ENCODE results near the gene OR6C4.
"Not testable (repeated sequence)": the region's sequence is repeated elsewhere in the genome, so short reads cannot be mapped to it uniquely, and the experiment has no call there.

OR6C4 gene

DNA sequence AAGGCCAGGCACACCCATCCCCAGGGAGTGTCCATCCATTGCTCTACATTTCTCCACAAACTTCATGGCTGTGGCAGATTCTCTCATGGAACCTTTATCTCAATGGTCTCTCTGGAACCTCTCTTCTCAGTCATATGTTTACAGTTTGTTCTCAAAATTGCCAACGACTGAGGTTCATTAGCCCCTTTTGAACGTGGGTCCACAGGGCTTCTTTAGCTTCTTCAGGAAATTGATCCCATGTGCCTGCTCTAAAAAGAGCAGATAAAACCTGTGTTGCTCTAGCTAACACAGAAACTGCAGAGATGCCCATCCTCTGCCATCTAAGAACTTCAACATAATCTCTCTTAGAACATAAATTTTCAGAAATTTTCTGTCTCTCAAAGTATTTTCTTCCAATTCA, at the start of gene OR6C4:
Gene OR6C4, plus strand, starts transcription at position 301 of the 400 bp plus-strand sequence. CDS start 1,625 bp downstream, outside the sequence.
- TF ChIP-seq CTCF (IDR thresholded peaks at IDR 0.05; ENCODE audit: control insufficient read depth, extremely low read depth, insufficient read depth), result no peak
- DNase-seq (ENCODE audit: low read depth), result no peak
- no peak within 1 kb of the TSS for H3K4me3 ChIP-seq (ENCODE audit: low read depth, low read length)

DNA sequence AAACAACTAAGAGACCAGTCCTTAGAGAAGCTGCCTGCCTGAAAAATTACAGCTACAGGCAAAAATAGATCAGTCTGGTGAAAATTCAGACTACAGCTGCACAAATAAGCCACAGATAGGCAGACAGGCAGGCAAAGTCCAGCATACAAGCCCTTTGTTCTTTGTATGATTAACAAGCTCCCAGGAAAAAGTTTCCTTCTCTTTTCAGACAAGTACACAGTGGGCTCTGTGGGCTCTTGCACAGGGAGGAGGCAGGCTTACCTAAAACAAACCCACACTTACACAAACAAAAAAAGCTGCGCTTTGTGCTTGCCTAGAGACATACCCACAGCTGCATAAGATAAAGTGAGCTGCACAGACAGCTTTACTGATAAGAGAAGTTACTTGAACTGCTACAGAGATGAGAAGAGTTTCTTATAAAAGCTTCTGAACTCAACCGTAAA, 49.6 kb upstream of the OR6C4 start:
- no peak overlapping the region for H3K4me3 ChIP-seq (ENCODE audit: low read depth, low read length)
- DNase-seq (ENCODE audit: low read depth), result no peak
- TF ChIP-seq CTCF (IDR thresholded peaks at IDR 0.05; ENCODE audit: control insufficient read depth, extremely low read depth, insufficient read depth), result no peak

DNA sequence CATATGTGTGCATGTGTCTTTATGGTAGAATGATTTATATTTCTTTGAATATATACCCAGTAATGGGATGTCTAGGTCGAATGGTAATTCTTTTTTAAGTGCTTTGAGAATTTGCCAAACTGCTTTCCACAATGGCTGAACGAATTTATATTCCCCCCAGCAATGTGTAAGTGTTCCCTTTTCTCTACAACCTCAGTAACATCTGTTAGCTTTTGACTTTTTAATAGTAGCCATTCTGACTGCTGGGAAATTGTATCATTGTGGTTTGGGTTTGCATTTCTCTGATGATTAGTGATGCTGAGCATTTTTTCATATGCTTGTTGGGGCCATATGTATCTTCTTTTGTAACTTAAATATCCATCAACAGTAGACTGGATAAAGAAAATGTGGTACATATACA, 47.8 kb upstream of the OR6C4 start:
- TF ChIP-seq CTCF (IDR thresholded peaks at IDR 0.05; ENCODE audit: control insufficient read depth, extremely low read depth, insufficient read depth), result no peak
- DNase-seq (ENCODE audit: low read depth), result no peak
- H3K4me3 ChIP-seq (ENCODE audit: low read depth, low read length), result no peak overlapping the region

GRCh38 chr12:55515696-55516095, 33.7 kb upstream of the OR6C4 start:
- no peak for DNase-seq (ENCODE audit: low read depth)
- TF ChIP-seq CTCF (IDR thresholded peaks at IDR 0.05; ENCODE audit: control insufficient read depth, extremely low read depth, insufficient read depth), result no peak
- no peak overlapping the region for H3K4me3 ChIP-seq (ENCODE audit: low read depth, low read length)

DNA sequence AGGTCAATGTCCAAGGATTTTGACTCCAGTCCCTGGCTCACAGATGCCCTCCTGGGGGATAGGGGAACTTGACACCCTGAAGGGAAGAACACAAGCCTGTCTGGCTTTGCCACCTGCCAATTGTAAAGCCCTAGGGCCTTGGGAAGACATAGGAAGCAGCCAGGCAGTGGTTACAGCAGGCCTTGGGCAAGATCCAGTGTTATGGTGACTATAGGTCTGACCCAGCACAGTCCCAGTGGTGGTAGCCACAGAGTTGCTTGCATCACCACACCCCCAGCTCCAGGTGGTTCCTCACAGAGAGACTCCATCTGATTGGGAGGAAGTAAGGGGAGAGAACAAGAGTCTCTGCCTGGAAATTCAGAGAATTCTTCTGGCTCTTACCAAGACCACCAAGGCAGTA, 33.0 kb upstream of the OR6C4 start:
- no peak for TF ChIP-seq CTCF (IDR thresholded peaks at IDR 0.05; ENCODE audit: control insufficient read depth, extremely low read depth, insufficient read depth)
- DNase-seq (ENCODE audit: low read depth), result no peak
- no peak overlapping the region for H3K4me3 ChIP-seq (ENCODE audit: low read depth, low read length)

DNA sequence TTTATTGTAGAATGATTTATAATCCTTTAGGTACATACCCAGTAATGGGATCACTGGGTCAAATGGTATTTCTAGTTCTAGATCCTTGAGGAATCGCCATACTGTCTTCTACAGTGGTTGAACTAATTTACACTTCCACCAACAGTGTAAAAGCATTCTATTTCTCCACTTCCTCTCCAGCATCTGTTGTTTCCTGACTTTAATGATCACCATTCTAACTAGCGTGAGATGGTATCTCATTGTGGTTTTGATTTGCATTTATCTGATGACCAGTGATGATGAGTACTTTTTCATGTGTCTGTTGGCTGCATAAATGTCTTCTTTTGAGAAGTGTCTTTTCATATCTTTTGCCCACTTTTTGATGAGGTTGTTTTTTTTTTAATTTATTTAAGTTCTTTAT, 1.2 kb upstream of the OR6C4 start:
- not testable (repeated sequence) for DNase-seq (ENCODE audit: low read depth); H3K4me3 ChIP-seq (ENCODE audit: low read depth, low read length)

DNA sequence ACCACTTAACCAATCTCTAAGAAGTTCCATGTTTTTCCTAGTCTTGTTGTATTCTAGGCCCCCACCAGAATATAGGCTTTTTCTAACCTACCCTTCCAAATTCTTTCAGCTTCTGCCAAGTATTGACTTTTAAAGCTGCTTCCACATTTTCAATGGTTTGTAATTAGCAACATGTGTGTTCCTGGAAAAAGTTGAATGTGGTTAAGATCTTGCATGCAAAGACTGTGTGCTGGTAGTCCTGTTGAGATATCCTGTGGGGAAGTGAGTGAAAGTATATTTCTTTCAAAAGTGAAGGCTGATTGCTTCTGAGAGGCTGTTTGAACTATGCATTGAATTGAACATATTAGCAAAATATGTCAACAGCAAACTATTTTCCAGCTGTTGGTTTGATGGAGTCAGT, 646 bp upstream of the OR6C4 start:
- no peak overlapping the region for H3K4me3 ChIP-seq (ENCODE audit: low read depth, low read length)
- DNase-seq (ENCODE audit: low read depth), result no peak
- no peak for TF ChIP-seq CTCF (IDR thresholded peaks at IDR 0.05; ENCODE audit: control insufficient read depth, extremely low read depth, insufficient read depth)

Data from LNCaP clone FGC (cell line).